WI38 (cell line): ENCODE data around the gene MAP2K6.

ENCODE experiments used
- H3K4me3 ChIP-seq: 2 replicates; pipeline ENCODE4 v1.5.1; 2011; ENCODE audit warnings: low read depth, mild to moderate bottlenecking, control low read depth, low read length
- TF ChIP-seq, protein P1 (sequence below): IDR thresholded peaks from 2 replicates; pipeline ENCODE4 v1.5.1; 2012; ENCODE audit warnings: low read depth, mild to moderate bottlenecking, control low read depth, low read length

MAP2K6 gene

DNA sequence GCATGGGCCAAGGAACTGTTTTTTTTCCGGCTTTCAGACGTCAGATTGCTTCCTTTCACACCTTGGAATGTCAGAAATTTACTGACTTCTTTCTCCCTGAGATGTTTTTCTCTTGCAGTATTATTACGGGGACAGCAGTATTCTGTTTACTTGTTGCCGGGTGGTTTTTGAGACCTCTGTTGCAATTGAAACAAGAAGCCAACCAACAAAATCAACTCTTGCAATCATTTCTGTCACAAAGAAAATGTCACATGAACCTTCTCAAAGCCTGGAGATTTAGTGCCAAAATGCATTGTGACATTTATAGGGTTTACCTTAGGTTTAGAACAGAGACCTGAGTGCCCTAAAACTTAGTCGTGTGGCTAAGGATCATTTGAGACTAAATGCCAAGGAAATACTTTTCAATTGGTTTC is 174.3 kb downstream of the MAP2K6 start:
- TF ChIP-seq, protein P1, sequence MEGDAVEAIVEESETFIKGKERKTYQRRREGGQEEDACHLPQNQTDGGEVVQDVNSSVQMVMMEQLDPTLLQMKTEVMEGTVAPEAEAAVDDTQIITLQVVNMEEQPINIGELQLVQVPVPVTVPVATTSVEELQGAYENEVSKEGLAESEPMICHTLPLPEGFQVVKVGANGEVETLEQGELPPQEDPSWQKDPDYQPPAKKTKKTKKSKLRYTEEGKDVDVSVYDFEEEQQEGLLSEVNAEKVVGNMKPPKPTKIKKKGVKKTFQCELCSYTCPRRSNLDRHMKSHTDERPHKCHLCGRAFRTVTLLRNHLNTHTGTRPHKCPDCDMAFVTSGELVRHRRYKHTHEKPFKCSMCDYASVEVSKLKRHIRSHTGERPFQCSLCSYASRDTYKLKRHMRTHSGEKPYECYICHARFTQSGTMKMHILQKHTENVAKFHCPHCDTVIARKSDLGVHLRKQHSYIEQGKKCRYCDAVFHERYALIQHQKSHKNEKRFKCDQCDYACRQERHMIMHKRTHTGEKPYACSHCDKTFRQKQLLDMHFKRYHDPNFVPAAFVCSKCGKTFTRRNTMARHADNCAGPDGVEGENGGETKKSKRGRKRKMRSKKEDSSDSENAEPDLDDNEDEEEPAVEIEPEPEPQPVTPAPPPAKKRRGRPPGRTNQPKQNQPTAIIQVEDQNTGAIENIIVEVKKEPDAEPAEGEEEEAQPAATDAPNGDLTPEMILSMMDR: no peak
- H3K4me3 ChIP-seq: no peak overlapping the region

DNA sequence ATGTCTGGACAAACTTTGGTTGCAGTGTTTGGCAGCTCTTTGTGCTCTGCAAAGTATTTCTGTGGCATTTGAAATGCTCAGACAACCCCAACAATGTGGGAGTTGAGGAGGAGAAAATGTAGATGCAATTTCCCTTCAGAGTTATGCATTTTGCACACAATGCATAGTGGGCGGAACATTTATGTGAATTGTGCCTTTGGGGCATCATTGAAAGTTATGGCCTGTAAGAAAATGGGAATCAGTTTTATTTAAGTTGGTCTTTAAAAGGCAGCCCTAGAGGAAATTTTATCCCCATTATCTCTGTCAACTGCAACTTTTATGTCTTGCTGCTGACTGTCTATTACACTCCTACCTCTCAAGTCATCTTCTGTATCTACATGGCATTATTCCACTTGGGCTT is 176.2 kb downstream of the MAP2K6 start:
- no peak overlapping the region for H3K4me3 ChIP-seq
- TF ChIP-seq, protein P1: no peak

DNA sequence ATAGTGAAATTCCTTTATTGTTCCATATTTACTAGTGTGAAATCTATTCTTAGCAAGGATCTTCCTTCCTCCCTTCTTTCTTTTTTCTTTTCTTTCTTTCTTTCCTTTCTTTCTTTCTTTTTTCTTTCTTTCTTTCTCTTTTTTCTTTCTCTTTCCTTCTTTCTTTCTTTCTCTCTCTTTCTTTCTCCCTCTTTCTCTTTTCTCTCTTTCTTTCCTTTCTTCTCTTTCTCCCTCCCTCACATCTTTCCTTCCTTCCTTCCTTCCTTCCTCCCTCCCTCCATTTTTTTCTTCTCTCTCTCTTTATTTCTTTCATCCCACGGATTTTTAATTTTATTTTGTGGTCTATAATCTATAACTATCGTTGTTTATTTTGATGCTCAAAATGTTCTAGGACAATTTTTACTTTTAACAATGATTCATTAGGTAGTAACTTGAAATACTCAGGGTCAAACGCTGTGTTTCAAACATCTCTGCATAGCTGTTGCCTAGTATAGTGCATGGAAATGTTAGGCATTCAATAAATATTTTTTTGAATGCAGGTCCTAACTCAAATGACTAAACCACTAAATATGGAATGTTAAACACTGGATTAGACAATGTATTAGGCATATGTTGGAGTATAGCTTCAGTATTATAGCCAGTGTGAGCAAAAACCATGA is 178.3 kb downstream of the MAP2K6 start:
- TF ChIP-seq, protein P1: no peak
- no peak overlapping the region for H3K4me3 ChIP-seq

DNA sequence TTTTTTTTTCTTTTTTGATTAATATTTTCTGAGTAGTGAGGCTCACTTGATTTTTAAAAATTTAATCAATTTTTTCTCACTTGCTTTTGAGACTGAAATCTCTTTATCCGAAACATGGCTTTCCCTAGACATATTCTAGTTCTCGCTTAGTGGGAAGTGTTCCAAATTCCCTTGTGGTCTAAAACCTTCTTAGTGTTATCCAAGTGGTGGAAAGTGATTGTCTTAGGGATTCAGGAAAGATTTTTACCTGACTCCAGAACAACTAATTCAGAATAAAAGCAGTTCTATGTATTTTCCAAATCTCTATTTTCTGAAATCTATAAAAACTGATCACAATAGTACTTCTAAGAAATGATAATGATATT is 178.8 kb downstream of the MAP2K6 start:
- TF ChIP-seq, protein P1: no peak
- H3K4me3 ChIP-seq: no peak overlapping the region

DNA sequence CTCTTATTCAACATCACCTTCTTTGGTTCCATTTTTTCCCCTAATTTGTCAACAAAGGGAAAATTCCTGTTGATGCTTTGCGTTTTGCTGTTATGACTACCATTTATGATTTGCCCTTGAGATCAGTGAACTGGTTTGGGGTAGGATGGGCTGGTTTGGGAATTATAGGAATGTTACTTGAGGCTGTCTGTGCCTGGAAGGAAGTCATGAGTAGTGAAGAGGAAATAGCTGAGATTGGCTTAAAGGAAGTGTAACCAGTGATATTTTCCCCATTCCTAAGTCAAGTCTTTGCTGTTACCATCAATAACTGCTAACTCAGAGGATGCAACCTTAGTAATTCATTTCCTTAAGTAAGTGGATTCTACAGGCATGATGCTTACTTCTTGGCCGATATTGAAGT is 179.2 kb downstream of the MAP2K6 start:
- TF ChIP-seq, protein P1: no peak
- H3K4me3 ChIP-seq: no peak overlapping the region

DNA sequence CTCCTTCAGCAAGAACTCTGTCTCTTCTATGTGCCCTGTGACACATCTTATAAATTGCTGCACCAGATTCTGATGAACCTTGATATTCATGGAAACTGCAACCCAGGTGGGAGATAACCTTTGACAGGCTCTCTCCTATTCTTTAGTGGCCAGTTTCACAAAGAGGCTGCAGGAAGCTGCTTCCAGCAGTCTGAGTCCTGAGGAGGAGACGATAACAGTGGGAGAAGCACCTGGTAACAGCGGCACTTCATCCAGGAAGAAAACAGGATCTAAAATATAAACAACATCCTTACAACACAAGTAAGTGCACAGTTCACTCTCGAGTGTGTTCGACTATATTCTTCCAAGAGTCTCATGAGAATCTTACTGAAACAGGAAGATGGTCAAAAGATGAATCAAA is 180.1 kb downstream of the MAP2K6 start:
- TF ChIP-seq, protein P1: no peak
- no peak overlapping the region for H3K4me3 ChIP-seq

DNA sequence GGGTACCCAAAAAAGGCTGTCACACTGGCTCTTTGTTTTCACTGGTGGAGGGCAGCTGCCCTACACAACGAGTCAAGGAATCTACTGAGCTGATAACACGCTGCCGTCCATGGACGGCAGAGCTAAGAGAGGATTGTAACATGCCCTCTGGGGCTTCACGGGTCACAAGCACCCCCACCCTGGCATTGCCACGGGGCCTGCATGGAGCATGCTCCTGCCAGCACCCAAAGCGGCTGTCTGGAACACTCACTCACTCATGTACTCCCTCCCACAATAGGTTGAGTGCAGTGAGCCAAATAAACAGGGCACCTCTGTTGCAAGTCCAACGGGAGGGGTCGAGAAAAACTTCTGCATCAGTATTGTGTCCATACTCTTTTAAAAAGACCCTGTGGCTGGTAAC is 181.6 kb downstream of the MAP2K6 start:
- no peak overlapping the region for H3K4me3 ChIP-seq
- TF ChIP-seq, protein P1: no peak
